GM12801 (cell line): ENCODE measurements around the gene HECW1.

Experiments used
- CTCF ChIP-seq: IDR thresholded peaks from one replicate; pipeline ENCODE4 v1.5.1; 2011; ENCODE audit warnings: control low read depth; ENCODE audit not compliant: insufficient read length; ENCODE audit errors: extremely low read depth

HECW1 gene

DNA sequence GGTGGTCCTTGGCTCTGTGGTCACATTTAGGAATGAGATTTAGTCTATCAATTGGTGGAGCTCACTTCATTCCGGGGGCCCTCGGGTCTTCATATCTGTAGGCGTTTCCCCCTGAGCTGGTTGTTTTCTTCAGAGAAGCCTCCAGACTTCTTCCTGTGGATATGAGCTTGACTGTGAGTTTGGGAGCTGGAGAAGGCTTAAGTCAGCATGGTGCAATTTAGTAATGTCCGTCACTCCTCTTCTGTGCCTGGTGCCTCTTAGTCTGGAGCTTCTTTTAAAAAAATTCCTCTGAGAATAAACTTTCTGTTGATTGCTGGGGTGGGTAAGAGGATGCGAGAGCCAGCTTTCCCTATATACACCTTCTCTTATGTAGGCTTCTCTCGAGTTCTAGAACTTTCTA, 40.2 kb downstream of the HECW1 start:
- TF ChIP-seq CTCF: no peak

DNA sequence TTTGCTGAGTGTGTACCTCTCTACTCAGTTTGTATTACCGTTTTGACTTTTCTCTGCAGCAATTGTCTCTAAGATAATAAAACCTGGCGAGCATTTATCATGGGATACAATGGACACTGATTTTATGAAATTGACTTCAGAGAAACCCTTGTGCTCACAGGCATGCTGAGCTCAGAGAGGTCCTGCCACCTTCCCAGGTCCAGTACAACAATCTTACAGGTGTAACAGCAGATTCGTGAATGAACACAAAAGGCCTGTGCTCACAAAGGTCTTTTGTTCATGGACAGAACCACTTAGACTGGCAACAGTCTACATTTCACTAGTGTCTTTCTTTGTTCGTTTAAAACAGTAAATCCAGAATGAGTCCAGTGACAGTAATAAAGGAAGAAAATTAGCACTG, 43.2 kb downstream of the HECW1 start:
- TF ChIP-seq CTCF: no peak

- TF ChIP-seq CTCF: no peak
These were observed 51.4 kb downstream of the HECW1 start for GRCh38 chr7:43163885-43164284.

- TF ChIP-seq CTCF: no peak
These were observed 52.3 kb downstream of the HECW1 start for GRCh38 chr7:43164757-43165156.

GRCh38 chr7:43166686-43167085, 54.2 kb downstream of the HECW1 start:
- no peak for TF ChIP-seq CTCF

GRCh38 chr7:43169076-43169475, 56.6 kb downstream of the HECW1 start:
- TF ChIP-seq CTCF: no peak

- TF ChIP-seq CTCF: no peak
These were observed 58.1 kb downstream of the HECW1 start for GRCh38 chr7:43170571-43170970.

GRCh38 chr7:43175570-43176200, 63.2 kb downstream of the HECW1 start:
- TF ChIP-seq CTCF: no peak
